GM12878 (cell line): Measurements from ENCODE around the gene ACAP2.

Experiments
- CEBPZ ChIP-seq: fragments of 150-350 bp; IDR thresholded peaks from 2 replicates; pipeline ENCODE4 v1.6.1; 2016; ENCODE audit warnings: low read depth, low read length
- CREM ChIP-seq: IDR thresholded peaks from 2 replicates; pipeline ENCODE4 v1.6.1; 2014; ENCODE audit warnings: antibody characterized with exemption, low read depth
- CTCF ChIP-seq, 3 experiments: IDR thresholded peaks in 2 of 3; conservative IDR thresholded peaks in 1 of 3; 2 replicates each; pipeline ENCODE4 v1.5.1; 2011; ENCODE audit warnings: low read depth in 3 of 3, low read length in 3 of 3, mild to moderate bottlenecking in 3 of 3, control low read depth in 2 of 3, moderate library complexity in 2 of 3, inconsistent platforms in 1 of 3, mixed read lengths in 1 of 3; ENCODE audit not compliant: control insufficient read depth in 2 of 3, insufficient read depth in 1 of 3; ENCODE audit errors: extremely low read depth in 1 of 3
- EED ChIP-seq: sonication (generic); IDR thresholded peaks from 2 replicates; pipeline ENCODE4 v1.6.1; 2016; ENCODE audit warnings: antibody characterized with exemption, low read depth
- ELK1 ChIP-seq: IDR thresholded peaks from 2 replicates; pipeline ENCODE4 v1.6.1; 2012; ENCODE audit warnings: low read depth, low read length, improper control_type of control experiment
- FOS ChIP-seq: IDR thresholded peaks from 3 replicates; pipeline ENCODE4 v1.6.1; 2011; ENCODE audit warnings: borderline replicate concordance; ENCODE audit not compliant: insufficient read length; ENCODE audit errors: extremely low read depth
- MXI1 ChIP-seq: fragments of 150-350 bp; IDR thresholded peaks from 2 replicates; pipeline ENCODE4 v1.6.1; 2011; ENCODE audit warnings: low read depth, mild to moderate bottlenecking, inconsistent platforms, low read length, improper control_type of control experiment
- POLR2A ChIP-seq: IDR thresholded peaks from 2 replicates; pipeline ENCODE4 v1.6.1; 2011; ENCODE audit warnings: low read depth, mild to moderate bottlenecking, low read length
- SMC3 ChIP-seq: IDR thresholded peaks from 2 replicates; pipeline ENCODE4 v1.6.1; 2011; ENCODE audit warnings: low read length, improper control_type of control experiment, borderline replicate concordance
- USF2 ChIP-seq: IDR thresholded peaks from 2 replicates; pipeline ENCODE4 v1.6.1; 2011; ENCODE audit warnings: low read depth, low read length, improper control_type of control experiment, borderline replicate concordance
- ZBTB11 ChIP-seq: fragments of 450-650 bp; formaldehyde crosslinking; IDR thresholded peaks from 2 replicates; pipeline ENCODE4 v1.5.0; 2022; ENCODE audit warnings: mild to moderate bottlenecking, missing genetic modification characterization

GRCh38 chr3:195337747-195338146 is 105.1 kb downstream of the ACAP2 start:
- TF ChIP-seq POLR2A (no peak), CTCF (IDR thresholded peaks at IDR 0.05 in 2 of 3, conservative IDR thresholded peaks at IDR 0.05 in 1 of 3; ENCODE audit: control insufficient read depth in 2 of 3, extremely low read depth in 1 of 3, insufficient read depth in 1 of 3, low read depth in 3 of 3, low read length in 3 of 3) (no peak), EED (no peak), ZBTB11 (CRISPR knock-in tag) (no peak), CEBPZ (no peak), CREM (no peak), FOS (no peak), ELK1 (no peak), SMC3 (no peak), MXI1 (no peak), USF2 (no peak)
